Activated naive CD8-positive, alpha-beta T cell treated with anti-CD3 and anti-CD28 coated beads, Interleukin-2, amount 50 U/mL, for 24 hours (primary cell): Measurements from ENCODE around the gene ZSWIM1.
"Not testable (repeated sequence)": the region's sequence is repeated elsewhere in the genome, so short reads cannot be mapped to it uniquely, and the experiment has no call there.

Experiments used
- ATAC-seq: fragments of 150-1000 bp; cut with Tn5 transposase; one replicate; pipeline ENCODE4 v1.10.0; 2021
- DNase-seq: peaks from one replicate; pipeline ENCODE4 v3.0.0; 2021
- H3K27ac Mint-ChIP-seq: one replicate; pipeline ENCODE4 v1.8.0; 2021; ENCODE audit warnings: mild to moderate bottlenecking, mixed read lengths
- H3K27me3 Mint-ChIP-seq: one replicate; pipeline ENCODE4 v1.8.0; 2021; ENCODE audit warnings: mixed read lengths
- H3K36me3 Mint-ChIP-seq: one replicate; pipeline ENCODE4 v1.8.0; 2021; ENCODE audit warnings: low read depth, mixed read lengths
- H3K4me1 Mint-ChIP-seq: one replicate; pipeline ENCODE4 v1.8.0; 2021; ENCODE audit warnings: mixed read lengths
- H3K4me3 Mint-ChIP-seq: one replicate; pipeline ENCODE4 v1.8.0; 2021; ENCODE audit warnings: mild to moderate bottlenecking, moderate library complexity, mixed read lengths
- H3K9me3 Mint-ChIP-seq: one replicate; pipeline ENCODE4 v1.8.0; 2021; ENCODE audit warnings: mixed read lengths

Gene ZSWIM1

DNA sequence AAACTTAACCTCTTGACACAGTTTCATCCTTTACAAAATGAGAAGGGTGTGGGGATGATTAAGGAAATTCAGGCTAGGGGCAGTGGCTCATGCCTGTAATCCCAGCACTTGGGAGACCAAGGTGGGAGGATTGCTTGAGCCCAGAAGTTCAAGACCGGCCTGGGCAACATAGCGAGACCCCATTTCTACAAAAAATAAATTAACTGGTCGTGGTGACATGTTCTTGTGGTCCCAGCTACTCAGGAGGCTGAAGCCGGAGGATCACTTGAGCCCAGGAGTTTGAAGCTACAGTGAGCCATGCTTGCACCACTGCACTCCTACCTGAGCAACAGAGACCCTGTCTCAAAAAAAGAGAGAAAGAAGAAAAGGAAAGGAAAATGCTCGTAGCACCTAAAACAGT, 14.6 kb upstream of the ZSWIM1 start:
- no peak for DNase-seq
- Mint-ChIP-seq H3K27me3 (no peaks in the 10 kb centered on the region), H3K4me3 (no peak overlapping the region), H3K9me3 (no peaks in the 10 kb centered on the region), H3K36me3 (no peaks in the 10 kb centered on the region), H3K4me1 (no peaks in the 10 kb centered on the region), H3K27ac (no peak overlapping the region)
- ATAC-seq, result no peak

GRCh38 chr20:45867136-45867818, 13.8 kb upstream of the ZSWIM1 start:
- no peak for ATAC-seq
- H3K36me3 Mint-ChIP-seq, result no peaks in the 10 kb centered on the region

DNA sequence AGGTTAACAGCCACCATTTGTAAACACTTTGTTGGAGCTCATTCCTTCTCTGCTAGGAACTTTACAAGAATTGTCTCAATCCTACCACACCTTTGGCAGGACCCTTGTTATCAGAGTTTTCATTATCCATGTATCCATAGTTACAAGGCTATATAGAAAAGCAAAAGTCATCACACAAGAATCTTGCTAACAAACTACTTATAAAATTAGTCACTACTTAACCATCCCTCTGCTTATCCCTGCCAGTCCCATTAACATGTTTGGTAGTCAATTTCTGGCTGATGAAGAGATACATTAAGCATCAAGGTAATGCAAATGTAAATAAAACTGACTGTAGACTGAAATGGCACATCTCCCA, 13.2 kb upstream of the ZSWIM1 start:
- DNase-seq (no peak), ATAC-seq (no peak)
- Mint-ChIP-seq H3K27ac (no peak overlapping the region), H3K4me3 (no peak overlapping the region), H3K4me1 (no peaks in the 10 kb centered on the region), H3K27me3 (no peaks in the 10 kb centered on the region), H3K36me3 (no peaks in the 10 kb centered on the region), H3K9me3 (no peaks in the 10 kb centered on the region)

More at GRCh38 chr20:45867136-45867818, 13.8 kb upstream of the ZSWIM1 start:
- Mint-ChIP-seq H3K27ac (no peak overlapping the region), H3K4me3 (no peak overlapping the region), H3K9me3 (no peaks in the 10 kb centered on the region), H3K4me1 (no peaks in the 10 kb centered on the region), H3K27me3 (no peaks in the 10 kb centered on the region)
- no peak for DNase-seq

DNA sequence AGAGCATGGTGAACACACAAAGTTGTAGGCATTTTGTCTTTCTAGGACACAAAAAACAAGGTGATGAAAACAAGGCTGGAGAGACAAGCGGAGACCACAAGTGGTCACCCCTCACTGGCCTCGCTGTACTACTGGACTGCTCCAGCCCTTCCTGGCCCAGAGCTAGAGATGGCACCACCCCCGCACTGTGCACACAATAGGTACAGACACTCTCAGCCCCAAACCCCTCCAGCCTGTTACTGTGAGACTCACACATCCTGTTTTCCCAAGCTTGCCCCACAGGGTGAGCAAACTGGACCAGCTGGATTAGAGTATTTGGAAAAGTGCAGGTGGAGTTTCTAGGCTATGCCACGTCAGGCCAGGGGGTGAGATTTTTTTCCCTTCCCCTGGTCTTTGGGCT, 8.4 kb upstream of the ZSWIM1 start:
- no peak for ATAC-seq
- Mint-ChIP-seq H3K27me3 (no peaks in the 10 kb centered on the region), H3K4me1 (no peaks in the 10 kb centered on the region), H3K9me3 (no peaks in the 10 kb centered on the region), H3K36me3 (no peaks in the 10 kb centered on the region), H3K27ac (no peak overlapping the region), H3K4me3 (no peak overlapping the region)
- no peak for DNase-seq

- no peaks in the 10 kb centered on the region for H3K4me1 Mint-ChIP-seq
- H3K27me3 Mint-ChIP-seq, result no peaks in the 10 kb centered on the region
- DNase-seq (no peak), ATAC-seq (no peak)
- H3K27ac Mint-ChIP-seq, result no peak overlapping the region
- no peak overlapping the region for H3K4me3 Mint-ChIP-seq
- H3K9me3 Mint-ChIP-seq, result no peaks in the 10 kb centered on the region
- no peaks in the 10 kb centered on the region for H3K36me3 Mint-ChIP-seq
These were observed 7.5 kb upstream of the ZSWIM1 start for GRCh38 chr20:45873409-45874103.

DNA sequence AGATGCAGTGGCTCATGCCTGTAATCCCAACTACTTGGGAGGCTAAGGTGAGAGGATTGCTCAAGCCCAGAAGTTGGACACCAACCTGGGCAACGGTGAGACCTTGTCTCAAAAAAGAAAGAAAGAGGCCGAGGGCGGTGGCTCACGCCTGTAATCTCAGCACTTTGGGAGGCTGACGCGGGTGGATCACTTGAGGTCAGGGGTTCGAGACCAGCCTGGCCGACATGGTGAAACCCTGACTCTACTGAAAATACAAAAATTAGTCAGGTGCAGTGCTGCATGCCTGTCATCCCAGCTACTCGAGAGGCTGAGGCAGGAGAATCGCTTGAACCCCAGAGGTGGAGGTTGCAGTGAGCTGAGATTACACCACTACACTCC, 6.9 kb upstream of the ZSWIM1 start:
- not testable (repeated sequence) for H3K27me3 Mint-ChIP-seq, ATAC-seq, DNase-seq, H3K9me3 Mint-ChIP-seq, H3K36me3 Mint-ChIP-seq, H3K27ac Mint-ChIP-seq, H3K4me1 Mint-ChIP-seq, H3K4me3 Mint-ChIP-seq

GRCh38 chr20:45874576-45874975, 6.5 kb upstream of the ZSWIM1 start:
- Mint-ChIP-seq H3K27me3 (no peaks in the 10 kb centered on the region), H3K36me3 (no peaks in the 10 kb centered on the region), H3K27ac (no peak overlapping the region), H3K4me1 (no peaks in the 10 kb centered on the region), H3K9me3 (no peaks in the 10 kb centered on the region), H3K4me3 (no peak overlapping the region)
- ATAC-seq, result no peak
- no peak for DNase-seq

- peaks cover 9% of the 10 kb centered on the region for H3K36me3 Mint-ChIP-seq
- H3K4me3 Mint-ChIP-seq, result no peak overlapping the region
- no peak overlapping the region for H3K27ac Mint-ChIP-seq
- no peak for ATAC-seq
- H3K4me1 Mint-ChIP-seq, result peaks cover 22% of the 10 kb centered on the region
- no peaks in the 10 kb centered on the region for H3K27me3 Mint-ChIP-seq
- no peaks in the 10 kb centered on the region for H3K9me3 Mint-ChIP-seq
- no peak for DNase-seq
These were observed 2.8 kb upstream of the ZSWIM1 start for GRCh38 chr20:45878076-45878761.

- Mint-ChIP-seq H3K36me3 (peaks cover 16% of the 10 kb centered on the region), H3K9me3 (no peaks in the 10 kb centered on the region), H3K4me3 (peak overlapping the region; percentile 69), H3K4me1 (peaks cover 48% of the 10 kb centered on the region), H3K27me3 (no peaks in the 10 kb centered on the region), H3K27ac (peak overlapping the region; percentile 53)
- no peak for DNase-seq
- ATAC-seq, result no peak
These were observed 1.6 kb downstream of the ZSWIM1 start for GRCh38 chr20:45882469-45883099.

DNA sequence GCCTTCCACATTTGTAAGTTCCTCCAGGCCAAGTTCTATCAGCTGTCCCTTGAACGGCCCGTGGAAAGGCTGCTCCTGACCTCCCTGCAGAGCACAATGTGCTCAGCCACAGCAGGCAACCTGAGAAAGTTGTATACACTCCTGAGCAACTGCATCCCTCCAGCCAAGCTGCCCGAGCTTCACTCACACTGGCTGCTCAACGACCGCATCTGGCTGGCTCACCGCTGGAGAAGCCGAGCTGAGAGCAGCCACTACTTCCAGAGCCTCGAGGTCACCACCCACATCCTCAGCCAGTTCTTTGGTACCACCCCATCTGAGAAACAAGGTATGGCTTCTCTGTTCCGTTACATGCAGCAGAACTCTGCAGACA, 2.1 kb downstream of the ZSWIM1 start:
- Mint-ChIP-seq H3K4me1 (peaks cover 48% of the 10 kb centered on the region), H3K9me3 (no peaks in the 10 kb centered on the region), H3K27me3 (no peaks in the 10 kb centered on the region), H3K36me3 (peaks cover 16% of the 10 kb centered on the region), H3K27ac (peak overlapping the region; percentile 53), H3K4me3 (no peak overlapping the region)
- no peak for DNase-seq
- ATAC-seq, result no peak

- Mint-ChIP-seq H3K9me3 (no peaks in the 10 kb centered on the region), H3K27ac (no peak overlapping the region), H3K36me3 (peaks cover 14% of the 10 kb centered on the region), H3K4me3 (no peak overlapping the region), H3K4me1 (peaks cover 56% of the 10 kb centered on the region), H3K27me3 (no peaks in the 10 kb centered on the region)
- DNase-seq, result no peak
- no peak for ATAC-seq
These were observed 5.7 kb downstream of the ZSWIM1 start for GRCh38 chr20:45886590-45887345.

- Mint-ChIP-seq H3K4me3 (no peak within 1 kb of the TSS), H3K36me3 (peaks cover 14% of the 10 kb centered on the region), H3K9me3 (no peaks in the 10 kb centered on the region), H3K27me3 (no peaks in the 10 kb centered on the region), H3K4me1 (peaks cover 56% of the 10 kb centered on the region), H3K27ac (no peak within 1 kb of the TSS)
- no peak for ATAC-seq
- no peak for DNase-seq
These were observed 6.3 kb downstream of the ZSWIM1 start, which contains the start of gene SPATA25 for GRCh38 chr20:45887346-45887715. Gene SPATA25, minus strand, starts transcription at chr20:45887622. Its CDS starts 32 bp downstream, at chr20:45887590.

- no peak overlapping the region for H3K4me3 Mint-ChIP-seq
- no peak for DNase-seq
- H3K4me1 Mint-ChIP-seq, result peaks cover 56% of the 10 kb centered on the region
- H3K27me3 Mint-ChIP-seq, result no peaks in the 10 kb centered on the region
- peaks cover 4% of the 10 kb centered on the region for H3K36me3 Mint-ChIP-seq
- H3K9me3 Mint-ChIP-seq, result no peaks in the 10 kb centered on the region
- ATAC-seq, result no peak
- H3K27ac Mint-ChIP-seq, result no peak overlapping the region
These were observed 7.7 kb downstream of the ZSWIM1 start for GRCh38 chr20:45888681-45889080.
